Measurements from ENCODE around the gene GALNT12. TPM values are rescaled to one million over a fixed set of nuclear protein-coding genes. Genes with fewer than 3 reads are reported as not detected.

The GALNT12 gene
- total RNA-seq, 4 donors from 2014 or later: 17.5 to 25.9 (median 21.1) TPM

DNA sequence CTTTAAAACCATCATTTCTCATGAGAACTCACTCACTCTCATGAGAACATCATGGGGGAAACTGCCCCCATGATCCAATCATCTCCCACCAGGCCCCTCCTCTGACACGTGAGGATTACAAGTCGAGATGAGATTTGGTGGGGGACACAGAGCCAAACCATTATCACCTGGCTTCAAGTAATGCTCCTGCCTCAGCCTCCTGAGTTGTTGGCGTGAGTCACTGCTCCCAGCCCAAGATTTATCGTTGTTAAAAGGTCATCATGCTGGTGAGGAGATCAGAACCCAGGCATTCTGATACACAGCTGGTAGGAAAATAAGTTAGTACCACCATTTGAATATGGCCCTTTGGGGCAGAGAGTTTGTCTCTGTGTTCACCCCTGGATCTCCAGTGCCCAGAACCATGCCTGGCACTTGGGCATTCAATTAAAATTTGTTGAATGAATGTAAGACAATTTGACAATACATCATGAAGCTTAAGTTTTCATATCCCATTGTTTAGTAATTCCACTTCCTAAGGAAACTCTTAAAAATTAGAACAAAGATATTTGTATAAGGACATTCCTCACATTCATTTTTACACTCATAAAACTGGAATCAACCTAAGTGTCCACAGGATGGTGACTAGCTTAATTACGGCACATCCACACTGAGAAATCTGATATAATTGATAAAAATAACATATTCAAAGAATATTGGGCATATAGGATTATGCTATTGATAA lies 78.3 kb downstream of the GALNT12 start:
- Histone ChIP-seq H3K4me1 (peaks cover 0 to 39% (median 0%) of the 10 kb centered on the region in 3 donors), H3K27ac (peak overlapping the region in 3 of 4 donors; percentile 26 to 42 (median 30)), H3K36me3 (no peaks in the 10 kb centered on the region), H3K27me3 (no peaks in the 10 kb centered on the region), H3K9me3 (no peaks in the 10 kb centered on the region), H3K4me3 (no peak overlapping the region)
- DNase-seq: no peak
- intact Hi-C loops (cut with DNase I): no loop called here
- WGBS, 2 donors: 80 to 87% methylated on average over 5 of the region's 5 CpGs
- TF ChIP-seq, protein P1, sequence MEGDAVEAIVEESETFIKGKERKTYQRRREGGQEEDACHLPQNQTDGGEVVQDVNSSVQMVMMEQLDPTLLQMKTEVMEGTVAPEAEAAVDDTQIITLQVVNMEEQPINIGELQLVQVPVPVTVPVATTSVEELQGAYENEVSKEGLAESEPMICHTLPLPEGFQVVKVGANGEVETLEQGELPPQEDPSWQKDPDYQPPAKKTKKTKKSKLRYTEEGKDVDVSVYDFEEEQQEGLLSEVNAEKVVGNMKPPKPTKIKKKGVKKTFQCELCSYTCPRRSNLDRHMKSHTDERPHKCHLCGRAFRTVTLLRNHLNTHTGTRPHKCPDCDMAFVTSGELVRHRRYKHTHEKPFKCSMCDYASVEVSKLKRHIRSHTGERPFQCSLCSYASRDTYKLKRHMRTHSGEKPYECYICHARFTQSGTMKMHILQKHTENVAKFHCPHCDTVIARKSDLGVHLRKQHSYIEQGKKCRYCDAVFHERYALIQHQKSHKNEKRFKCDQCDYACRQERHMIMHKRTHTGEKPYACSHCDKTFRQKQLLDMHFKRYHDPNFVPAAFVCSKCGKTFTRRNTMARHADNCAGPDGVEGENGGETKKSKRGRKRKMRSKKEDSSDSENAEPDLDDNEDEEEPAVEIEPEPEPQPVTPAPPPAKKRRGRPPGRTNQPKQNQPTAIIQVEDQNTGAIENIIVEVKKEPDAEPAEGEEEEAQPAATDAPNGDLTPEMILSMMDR (IDR thresholded peaks at IDR 0.05): no peak
- TF ChIP-seq POLR2A (IDR thresholded peaks at IDR 0.05): no peak

DNA sequence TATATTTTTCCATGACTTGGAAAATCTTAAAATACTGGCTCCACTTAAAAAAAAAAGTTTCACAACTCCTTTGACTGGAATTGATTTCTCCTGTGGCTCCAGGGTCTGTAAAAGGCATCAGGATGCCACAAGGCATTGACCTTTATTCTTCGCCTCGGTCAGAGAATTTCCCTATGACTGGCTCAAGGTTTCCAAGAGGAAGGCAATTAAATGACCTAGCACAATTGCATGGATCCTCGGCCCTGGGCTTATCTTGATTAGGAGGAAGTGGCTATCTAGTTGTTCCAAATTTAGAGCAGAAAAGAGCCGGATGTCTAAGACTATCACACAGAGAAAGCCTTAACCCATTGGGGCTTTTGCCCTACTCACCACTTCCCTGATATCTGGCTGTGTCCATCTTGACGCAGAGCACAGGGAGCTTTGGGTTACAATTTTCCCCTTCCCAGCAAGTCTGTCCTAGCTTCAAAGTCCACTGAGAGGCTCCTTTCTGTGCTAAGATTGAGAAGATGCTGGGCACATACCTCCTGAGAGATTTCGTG lies 79.3 kb downstream of the GALNT12 start:
- no peak for DNase-seq
- H3K4me1 ChIP-seq: peaks cover 0 to 37% (median 0%) of the 10 kb centered on the region in 3 donors
- TF ChIP-seq POLR2A (IDR thresholded peaks at IDR 0.05): no peak
- TF ChIP-seq, protein P1 (IDR thresholded peaks at IDR 0.05): no peak
- peak overlapping the region in 3 of 4 donors; percentile 28 to 53 (median 42) for H3K27ac ChIP-seq
- no peak overlapping the region for H3K4me3 ChIP-seq
- no peaks in the 10 kb centered on the region for H3K27me3 ChIP-seq
- WGBS, 2 donors: 54 to 56% methylated on average over 5 to 6 of the region's 6 CpGs
- no peaks in the 10 kb centered on the region for H3K36me3 ChIP-seq
- intact Hi-C loops (cut with DNase I): no loop called here
- no peaks in the 10 kb centered on the region for H3K9me3 ChIP-seq

DNA sequence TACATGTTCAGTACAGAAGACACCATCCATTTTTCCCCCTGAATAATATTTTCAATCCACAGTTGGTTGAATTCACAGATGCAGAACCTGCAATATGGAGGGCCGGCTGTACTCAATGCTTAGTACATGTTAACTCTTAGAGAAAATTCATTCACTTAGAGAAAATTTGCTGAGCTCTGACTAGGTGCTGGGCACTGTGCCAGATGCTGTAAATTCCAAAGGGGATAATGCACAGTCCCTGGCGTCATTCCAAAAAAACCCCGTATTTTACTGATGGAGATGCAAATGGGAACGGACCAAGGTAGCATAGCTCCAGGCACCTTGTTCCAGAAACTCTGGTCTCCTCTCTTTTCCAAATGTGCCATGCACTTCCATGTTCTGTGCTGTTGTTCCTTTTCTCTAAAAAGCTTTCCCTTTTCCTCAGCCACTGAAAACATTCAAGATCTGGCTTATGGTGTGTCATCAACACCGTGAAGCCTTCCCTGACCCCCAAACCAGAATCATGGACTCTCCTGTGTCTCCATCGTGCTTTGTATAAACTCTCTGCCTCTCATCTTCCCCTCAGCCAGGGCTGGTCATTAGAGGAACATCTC lies 80.5 kb downstream of the GALNT12 start:
- WGBS, 2 donors: 50 to 58% methylated on average over 6 of the region's 6 CpGs
- DNase-seq: no peak
- Histone ChIP-seq H3K36me3 (no peaks in the 10 kb centered on the region), H3K9me3 (no peaks in the 10 kb centered on the region), H3K4me3 (no peak overlapping the region), H3K4me1 (peaks cover 0 to 24% (median 0%) of the 10 kb centered on the region in 3 donors), H3K27ac (peak overlapping the region in 1 of 4 donors; percentile 30), H3K27me3 (no peaks in the 10 kb centered on the region)
- intact Hi-C loops (cut with DNase I): no loop called here
- no peak for TF ChIP-seq POLR2A (IDR thresholded peaks at IDR 0.05)
- TF ChIP-seq, protein P1 (IDR thresholded peaks at IDR 0.05): no peak

DNA sequence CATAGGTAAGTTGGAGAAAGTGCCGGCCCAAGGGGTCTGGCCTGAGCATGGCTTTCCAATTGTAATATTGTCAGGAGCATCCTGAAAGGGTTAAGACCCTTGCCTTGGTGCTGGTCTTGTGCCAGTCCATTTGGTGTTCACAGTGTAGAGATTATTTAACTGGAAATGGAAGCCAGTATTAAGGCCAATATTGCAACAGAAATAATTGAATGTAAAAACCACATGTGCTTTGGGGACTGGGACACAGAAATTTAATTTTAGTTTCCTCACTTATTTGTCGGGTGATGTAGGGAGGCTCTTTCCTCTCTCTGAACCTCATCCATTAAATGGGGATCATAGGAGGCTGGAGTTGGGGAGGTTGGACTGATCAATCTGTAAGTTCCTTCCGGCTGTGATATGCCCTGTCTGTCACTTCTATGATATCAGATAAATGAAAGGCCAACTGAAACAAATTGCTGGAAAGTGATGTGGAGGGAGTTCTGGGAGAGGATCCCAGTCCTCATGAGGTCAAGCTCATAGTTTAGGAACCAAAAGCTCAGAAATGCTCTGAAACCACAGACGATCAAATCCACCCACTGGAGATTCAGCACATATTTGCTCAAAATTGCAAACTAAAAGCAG lies 81.4 kb downstream of the GALNT12 start:
- H3K4me1 ChIP-seq: peaks cover 0 to 24% (median 0%) of the 10 kb centered on the region in 3 donors
- intact Hi-C loops (cut with DNase I): no loop called here
- H3K27ac ChIP-seq: peak overlapping the region in 2 of 4 donors; percentile 30 to 39
- H3K36me3 ChIP-seq: no peaks in the 10 kb centered on the region
- DNase-seq: no peak
- H3K27me3 ChIP-seq: no peaks in the 10 kb centered on the region
- no peak for TF ChIP-seq POLR2A (IDR thresholded peaks at IDR 0.05)
- TF ChIP-seq, protein P1 (IDR thresholded peaks at IDR 0.05): no peak
- no peak overlapping the region for H3K4me3 ChIP-seq
- H3K9me3 ChIP-seq: no peaks in the 10 kb centered on the region
- WGBS, 2 donors: 63 to 74% methylated on average over 4 of the region's 4 CpGs

DNA sequence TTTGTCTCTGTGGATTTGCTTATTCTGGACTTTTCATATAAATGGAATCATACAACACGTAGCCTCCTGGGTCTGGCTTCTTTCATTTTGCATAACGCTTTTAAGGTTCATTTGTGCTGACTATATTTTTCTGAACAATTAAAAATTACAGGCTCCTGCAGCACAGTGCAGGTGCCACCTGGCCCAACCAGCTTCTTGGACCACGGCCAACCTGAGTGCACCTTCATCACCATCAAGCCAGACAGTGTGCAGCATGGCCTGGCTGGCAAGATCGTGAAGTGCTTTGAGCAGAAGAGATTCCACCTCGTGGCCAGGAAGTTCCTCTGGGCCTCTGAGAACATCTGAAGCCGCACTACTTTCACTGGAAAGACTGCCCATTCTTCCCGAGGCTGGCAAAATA lies 82.8 kb downstream of the GALNT12 start:
- DNase-seq: no peak
- Histone ChIP-seq H3K4me1 (peaks cover 0 to 24% (median 0%) of the 10 kb centered on the region in 3 donors), H3K27ac (no peak overlapping the region), H3K4me3 (no peak overlapping the region), H3K9me3 (no peaks in the 10 kb centered on the region), H3K27me3 (no peaks in the 10 kb centered on the region), H3K36me3 (no peaks in the 10 kb centered on the region)
- intact Hi-C loops (cut with DNase I): no loop called here
- TF ChIP-seq, protein P1 (IDR thresholded peaks at IDR 0.05): no peak
- no peak for TF ChIP-seq POLR2A (IDR thresholded peaks at IDR 0.05)
- 39 to 68% methylated on average over 2 to 6 of the region's 7 CpGs for WGBS, 2 donors

All from esophagus squamous epithelium (tissue), 5 donors.